GM18511 (cell line): ENCODE measurements around the gene SYNM.

Source experiments
- ATAC-seq: cut with Tn5 transposase; IDR thresholded peaks from one replicate; pipeline ENCODE4 v1.9.1; 2021; ENCODE audit warnings: mild to moderate bottlenecking, moderate library complexity; ENCODE audit not compliant: unreplicated experiment

SYNM gene

DNA sequence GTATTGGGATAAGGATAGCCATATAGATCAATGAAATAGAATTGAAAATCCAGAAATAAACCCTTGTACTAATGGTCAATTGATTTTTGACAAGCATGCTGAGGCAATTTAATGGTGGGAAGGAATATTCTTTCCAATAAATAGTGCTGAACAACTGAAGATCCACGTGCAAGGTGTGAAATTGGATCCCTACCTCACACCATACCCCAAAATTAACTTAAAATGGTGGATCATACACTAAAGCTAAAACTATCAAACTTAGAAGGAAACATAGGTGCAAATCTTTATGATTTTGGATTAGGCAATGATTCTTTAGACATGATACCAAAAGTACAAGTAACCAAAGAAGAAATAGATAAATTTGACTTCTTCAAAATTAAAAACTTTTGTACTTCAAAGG lies 22.1 kb upstream of the SYNM start:
- no peak for ATAC-seq

DNA sequence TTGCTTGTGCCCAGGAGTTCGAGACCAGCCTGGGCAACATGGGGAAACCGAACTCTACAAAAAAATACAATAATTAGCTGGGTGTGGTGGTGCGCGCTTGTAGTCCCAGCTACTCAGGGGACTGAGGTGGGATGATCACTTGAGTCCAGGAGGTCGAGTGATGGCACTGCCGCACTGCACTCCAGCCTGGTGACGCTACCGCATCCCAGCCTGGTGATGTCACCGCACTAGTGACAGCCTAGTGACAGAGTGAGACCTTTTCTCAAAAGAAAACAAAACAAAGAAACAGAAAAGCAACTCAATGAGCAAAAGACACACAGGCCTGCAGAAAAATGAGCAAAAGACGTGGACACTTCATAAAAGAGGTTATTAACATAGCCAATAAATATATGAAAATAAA lies 19.9 kb upstream of the SYNM start:
- ATAC-seq: no peak

DNA sequence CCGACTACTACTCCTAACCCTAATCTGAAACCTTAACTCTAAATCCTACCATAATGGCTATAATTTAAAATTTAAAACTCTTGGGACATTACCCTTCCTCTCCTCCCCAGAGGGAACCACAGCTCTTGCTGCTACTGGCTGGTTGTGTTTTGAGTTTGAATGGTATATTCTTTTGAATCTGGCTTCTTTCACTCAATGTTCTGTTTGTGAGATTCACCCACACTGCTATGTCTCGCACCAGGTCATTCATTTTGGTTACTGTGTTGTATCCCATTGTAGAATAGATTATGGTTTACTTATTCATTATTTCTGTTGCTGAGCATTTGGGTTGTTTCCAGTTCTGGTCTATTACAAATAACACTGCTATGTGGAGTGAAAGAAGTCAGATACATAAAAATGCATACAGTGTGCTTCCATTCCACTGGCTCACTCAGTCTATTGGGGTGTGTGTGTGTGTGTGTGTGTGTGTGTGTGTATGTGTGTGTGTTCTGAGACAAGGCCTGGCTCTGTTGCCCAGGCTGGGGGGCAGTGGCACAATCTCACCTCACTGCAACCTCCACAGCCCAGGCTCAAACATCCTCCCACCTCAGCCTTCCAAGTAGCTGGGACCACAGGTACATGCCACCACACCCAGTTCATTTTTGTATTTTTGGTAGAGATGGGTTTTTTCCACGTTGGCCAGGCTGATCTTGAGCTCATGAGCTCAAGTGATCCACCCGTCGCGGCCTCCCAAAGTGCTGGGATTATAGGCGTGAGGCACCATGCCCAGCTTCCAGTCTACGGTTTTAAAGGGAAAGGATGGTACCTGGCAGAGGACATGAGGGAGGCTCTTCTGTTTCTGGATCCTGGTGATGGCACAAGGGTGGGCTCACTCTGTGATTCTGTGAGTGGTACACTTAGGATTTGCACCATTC lies 19.2 kb upstream of the SYNM start:
- ATAC-seq: no peak

DNA sequence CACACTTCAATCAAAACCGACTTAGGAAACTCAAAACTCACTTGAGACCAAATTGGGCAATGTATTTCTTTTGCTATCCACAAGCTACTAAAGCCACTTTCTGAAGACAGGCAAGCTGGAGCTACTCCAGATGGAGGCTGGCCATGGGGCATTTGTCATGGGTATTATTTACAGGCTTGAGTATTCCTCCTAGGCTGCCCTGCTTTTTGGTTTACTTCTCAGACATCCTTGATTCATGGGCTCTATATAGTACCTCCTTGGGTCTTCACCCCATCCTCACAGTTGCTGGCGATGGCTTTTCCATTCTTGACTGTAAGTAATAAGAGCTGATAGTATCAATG lies 18.6 kb upstream of the SYNM start:
- ATAC-seq: no peak

DNA sequence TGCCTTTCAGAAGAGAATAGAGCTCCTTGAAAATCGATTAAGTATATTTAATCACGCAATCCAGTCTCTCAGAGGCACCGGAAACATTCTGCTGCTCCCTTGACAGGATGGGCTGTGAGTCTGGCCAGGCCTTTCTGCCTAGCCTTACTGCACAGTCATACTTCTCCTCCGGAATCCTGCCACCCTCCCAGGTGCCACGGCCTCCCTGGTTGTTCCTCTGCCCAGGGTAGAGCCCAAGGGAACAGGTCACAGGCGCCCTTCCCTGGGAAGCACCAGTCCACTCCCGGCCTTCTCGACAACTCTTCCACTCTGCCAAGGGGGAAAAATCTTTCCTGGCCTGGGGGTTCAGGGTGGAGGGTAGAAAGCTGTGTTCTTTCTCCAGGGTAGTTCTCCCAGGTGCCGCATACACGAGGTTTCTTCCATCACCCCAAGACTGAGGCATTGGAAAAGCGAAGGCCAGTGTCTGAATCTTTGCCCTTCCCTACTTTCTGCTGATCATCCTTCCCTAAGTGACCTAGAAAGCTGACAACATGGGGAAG lies 17.4 kb upstream of the SYNM start:
- no peak for ATAC-seq

DNA sequence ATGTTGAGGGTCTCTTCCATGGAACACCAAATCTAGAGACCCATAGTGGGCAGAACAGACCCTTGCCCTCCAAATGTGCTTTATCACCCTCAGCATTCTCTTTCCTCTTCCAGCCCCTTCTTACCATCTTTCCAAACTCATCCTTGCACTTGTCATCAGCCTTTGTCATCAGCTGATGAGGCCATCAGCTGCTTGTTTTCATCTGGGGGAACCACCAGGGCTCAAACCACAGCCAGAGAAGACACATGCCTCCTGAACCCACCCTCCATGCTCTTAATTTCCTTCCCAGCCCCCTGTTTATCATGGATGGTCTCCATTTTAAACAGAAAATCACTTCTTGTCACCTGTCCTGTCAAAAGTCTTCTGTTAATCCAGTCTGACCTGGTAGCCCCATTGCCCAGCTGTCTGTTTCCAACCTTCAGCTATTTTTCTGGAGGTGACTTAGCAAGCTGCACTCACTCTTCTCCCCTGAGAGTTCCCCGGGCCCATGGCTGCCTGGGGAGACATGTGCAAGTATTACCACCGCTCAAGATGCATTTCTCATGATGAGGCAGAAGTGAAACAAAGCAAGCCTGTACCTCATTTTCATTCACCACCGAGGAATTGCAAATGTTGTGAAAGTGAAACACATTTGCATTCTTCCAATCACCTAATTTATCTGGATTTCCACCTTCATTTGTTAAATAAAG lies 14.7 kb upstream of the SYNM start:
- peak; percentile 99 for ATAC-seq

DNA sequence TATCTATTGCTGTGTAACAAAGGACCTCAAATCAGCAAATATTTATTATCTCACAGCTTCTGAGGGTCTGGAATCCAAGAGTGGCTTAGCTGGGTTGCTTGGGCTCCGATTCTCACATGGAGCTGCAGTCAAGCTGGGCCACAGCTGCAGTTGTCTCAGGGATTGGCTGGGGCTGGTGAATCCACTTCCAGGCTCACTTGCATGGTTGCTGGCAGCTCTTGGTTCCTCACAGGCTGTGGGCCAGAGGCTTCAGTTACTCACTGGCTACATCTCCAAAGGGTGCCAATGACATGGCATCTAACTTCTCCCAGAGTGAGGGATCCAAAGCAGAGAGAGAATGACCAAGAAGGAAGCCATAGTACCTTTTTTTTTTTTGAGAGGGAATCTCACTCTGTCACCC lies 13.9 kb upstream of the SYNM start:
- ATAC-seq: no peak

DNA sequence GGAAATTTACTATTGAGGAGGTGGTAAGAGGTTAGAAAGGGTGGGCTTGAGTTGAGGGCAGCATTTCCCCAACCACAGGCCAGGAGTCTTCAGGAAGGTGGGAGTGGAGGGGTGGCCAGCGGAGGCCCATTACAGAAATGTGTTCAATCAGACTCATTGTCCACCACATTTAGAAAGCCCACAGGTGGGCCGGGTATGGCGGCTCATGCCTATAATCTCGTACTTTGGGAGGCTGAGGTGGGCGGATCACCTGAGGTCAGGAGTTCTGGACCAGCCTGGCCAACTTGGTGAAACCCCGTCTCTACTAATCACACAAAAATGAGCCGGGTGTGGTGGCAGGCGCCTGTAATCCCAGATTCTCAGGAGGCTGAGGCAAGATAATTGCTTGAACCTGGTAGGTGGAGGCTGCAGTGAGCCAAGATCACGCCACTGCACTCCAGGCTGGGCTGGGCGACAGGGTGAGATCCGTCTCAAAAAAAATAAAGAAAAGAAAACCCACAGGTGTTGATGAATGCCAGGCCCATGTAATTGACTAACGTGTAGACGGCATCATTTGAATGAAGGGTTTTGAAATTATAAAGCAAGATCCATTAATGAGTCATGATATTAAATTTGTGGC lies 12.2 kb upstream of the SYNM start:
- no peak for ATAC-seq

DNA sequence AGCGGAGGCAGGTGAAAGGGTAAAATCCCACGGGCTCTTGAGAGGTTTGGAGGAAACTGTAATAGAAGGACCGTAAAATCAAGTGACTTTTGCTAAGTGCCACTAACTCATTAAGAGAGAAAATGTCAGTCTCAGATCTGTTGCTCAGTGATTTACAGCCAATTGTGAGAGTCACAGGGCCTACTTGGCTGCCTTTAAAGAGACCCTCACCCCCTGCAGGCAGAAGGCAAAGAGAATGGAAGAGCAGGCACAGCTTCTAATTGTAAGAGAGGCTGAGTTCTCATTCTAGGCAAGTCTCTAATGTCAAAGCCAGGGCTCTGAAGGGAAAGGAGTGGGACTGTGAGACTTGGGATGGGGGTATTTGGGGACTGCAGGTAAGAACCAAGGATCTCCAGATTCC lies 9.3 kb upstream of the SYNM start:
- no peak for ATAC-seq

DNA sequence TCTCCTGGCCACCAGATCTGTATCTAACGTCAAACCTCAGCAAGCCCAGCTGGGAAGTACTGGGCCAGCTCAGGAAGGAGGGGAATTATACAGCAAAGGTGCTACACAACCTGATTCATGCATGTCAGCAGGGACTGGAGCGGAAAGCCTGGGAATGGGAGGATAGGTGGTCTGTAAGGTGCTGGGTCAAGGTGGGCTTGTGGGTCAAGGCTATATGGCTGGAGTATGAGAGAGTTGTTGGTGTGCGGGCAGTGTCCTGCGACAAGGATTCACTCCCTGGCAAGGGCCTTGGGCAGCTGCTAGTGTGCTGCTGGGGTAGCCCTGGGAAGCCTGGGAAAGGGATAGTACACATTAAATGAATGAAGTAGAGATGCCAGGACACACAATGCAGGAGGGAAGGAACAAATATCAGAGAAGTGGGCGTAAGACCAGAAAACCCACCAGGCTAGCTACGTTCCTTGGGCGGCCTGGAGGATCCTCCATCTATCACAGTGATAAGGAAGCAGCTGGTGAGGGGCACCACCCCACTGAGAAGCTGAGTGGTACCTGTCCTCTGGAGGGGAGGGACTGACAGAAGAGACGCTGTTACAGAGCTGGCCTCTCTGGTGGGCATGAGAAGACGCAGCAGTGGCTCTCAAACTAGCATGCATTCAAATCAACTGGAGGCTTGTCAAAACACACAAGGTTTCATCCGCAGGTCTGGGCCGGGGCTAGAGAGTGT lies 8.5 kb upstream of the SYNM start:
- ATAC-seq: no peak

DNA sequence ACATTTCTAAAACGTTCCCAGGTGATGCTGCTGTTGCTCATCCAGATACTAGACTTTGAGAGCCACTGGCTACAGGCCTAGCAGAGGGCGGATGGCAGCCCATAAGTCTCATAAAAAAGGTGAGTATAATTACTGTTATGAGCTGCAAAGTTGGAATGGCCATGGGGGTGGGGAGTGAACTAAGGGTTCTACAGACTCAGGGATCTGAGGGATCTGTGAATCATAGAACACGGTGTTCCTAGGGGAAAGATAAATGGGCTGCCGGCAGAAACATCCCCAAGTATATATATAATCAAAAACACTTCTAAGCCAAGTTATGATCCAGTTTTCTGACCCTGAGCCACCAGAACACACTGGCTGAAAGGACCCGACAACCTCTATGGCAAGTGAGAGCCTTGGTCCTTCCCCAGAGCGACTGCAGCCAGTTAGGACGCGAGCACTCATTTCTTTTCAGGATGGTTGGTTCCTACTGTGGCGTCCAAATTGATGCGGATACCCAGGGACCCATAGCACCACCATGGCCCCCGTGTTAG lies 7.9 kb upstream of the SYNM start:
- no peak for ATAC-seq

DNA sequence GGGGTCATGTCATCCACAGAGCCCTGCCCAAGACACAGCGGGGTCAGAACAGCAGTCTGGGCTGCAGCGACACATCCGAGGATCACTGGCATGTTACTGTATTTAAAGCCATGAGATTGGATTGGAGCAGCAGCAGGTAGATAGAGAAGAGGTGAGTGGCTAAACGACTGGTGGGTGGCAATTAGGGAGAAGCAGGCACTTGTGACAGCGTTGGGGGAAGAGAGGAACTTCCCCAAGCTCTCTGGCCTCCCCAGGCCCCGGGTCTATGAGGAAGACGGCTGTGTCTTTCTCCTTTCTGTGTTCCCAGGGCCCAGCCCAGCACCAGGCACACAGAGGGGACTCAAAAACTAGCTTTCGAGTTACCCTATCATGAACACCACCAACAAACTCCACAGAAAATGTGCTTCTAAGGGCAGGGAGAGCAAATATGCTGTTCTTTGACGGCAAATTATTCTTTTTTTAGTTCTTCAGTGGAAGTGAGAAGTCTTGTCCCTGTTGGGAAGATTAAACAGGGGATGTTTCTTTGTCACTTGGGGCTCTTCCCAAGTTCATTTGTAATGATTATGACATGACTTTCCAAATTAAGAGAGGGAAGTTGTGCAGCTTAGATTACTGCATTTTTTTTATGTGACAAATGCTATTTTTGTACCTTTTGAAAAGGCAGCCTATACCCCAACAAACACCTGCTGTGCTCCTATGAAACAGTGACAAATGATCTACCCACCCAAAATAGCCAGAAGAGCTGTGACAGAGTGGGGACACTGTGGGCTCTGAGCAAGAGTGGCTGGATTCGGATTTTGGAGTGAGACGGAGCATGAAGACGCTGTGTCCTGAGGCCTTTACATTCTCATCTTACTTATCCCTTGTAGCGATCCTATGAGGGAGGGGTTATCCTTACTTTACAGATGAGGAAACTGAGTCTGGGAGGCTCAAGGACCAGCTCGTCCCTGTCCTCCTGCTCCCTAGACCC lies 7.2 kb upstream of the SYNM start:
- no peak for ATAC-seq

DNA sequence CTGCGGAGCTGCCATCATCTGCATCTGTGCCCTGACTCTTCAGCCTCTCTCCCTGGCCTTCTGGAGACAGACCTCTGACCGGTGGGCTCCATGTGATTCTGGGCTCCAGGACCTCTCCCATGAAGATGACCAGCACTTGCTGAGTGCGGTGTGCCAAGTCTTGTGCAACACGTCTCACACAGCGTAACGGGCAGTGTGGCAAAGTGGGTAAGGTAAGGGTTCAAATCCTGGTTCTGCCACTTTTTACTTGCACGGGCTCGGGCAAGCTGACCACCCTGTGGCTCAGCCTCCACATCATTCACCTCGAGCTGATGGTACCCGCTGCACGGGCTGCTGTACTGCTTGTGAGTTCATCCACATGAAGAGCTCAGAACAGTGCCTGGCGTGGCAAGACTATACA lies 6.5 kb upstream of the SYNM start:
- no peak for ATAC-seq

DNA sequence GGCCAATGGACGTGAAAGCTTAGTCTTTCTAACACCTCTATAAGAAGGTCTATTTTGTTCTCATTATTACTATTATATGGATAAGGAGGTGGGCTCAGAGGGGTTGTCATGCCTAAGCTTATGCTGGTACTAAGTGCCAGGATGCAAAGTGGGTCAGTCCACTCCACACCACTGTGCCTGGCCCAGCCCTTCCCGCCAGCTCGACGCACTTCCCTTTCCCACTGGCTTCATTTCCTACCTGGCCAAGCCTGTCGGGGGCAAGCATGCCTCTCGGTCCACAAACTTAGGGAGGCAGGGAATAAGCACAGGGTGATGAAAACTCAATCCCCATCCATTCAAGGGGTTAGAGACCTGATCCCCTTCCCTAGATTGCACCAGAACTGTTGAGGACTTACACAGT lies 5.9 kb upstream of the SYNM start:
- ATAC-seq: no peak

DNA sequence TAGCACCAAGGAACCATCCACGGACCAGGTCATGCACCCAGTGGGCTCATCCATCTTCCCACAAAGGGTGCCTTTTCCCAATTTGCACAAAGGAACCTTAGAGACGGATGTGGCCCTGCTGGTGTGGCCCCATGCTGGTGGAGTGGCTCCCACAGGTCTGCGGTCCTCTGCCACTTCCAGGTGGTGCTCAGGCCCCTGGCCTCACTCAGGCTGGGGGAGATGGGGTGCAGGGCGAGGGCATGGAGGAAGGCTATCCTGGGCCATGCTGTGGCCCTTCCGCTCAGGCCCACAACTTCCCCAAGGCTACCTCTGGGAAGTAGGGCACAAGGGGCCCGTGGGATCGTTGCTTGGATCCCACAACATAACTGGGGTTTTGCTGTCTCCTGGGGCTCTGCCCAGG lies 5.2 kb upstream of the SYNM start:
- no peak for ATAC-seq

DNA sequence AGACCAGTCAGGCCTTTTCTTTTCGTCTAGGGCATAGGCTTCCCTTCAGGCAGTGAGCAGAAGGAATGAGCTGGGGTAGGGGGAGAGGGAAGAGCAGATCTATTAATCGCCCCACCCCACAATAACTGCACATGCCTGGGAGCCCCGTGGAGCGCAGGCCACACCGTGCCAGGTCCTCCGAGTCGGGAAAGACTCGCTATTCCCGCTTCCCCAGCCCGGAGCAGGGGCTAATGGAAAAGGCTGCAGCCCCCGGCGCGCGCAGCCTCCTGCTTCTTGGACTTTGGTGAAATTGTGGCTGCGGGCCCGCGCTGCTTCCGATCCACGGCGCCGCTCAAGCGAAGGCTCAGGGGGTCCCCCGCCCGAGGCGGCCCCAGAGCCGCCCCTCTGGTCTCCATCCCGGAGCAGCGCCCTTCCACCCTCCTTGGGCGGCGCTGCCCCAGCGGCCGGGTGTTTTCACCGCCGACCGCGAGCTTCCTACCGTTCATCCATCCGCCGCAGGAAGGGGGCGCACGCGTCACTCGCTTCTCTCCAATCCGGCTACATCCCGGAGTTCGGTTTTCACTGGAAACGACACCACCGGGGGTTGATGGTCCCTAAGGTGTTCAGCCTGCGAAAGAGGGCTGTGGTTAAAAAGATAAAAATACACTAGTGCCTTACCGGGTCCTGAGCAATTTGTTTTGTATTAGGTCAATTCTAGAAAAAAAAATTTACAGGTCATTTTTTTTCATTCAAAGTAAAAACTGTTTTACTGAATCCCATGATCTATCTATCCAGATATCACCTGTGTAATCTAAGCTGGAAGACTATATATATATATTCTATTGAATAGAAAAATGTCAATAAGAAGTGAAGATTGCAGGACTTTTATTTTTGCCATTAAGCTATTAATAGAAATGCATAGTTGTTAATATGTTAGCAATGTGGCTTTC lies 4.4 kb upstream of the SYNM start:
- ATAC-seq: peak; percentile 36

DNA sequence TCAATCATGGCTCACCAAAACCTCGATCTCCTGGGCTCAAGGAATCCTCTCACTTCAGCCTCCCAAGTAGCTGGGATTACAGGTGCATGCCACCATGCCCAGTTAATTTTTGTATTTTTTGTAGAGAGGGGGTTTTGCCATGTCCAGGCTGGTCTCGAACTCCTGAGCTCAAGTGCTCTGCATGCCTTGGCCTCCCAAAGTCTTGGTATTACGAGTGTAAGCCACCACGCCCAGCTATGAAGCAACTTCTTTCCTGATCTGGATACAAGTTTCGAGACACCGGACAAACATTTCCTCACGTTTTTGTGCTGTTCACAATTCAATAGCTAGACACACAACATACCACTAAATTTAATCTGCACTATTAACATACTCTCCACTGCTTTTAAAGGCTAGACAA lies 3.4 kb upstream of the SYNM start:
- no peak for ATAC-seq

DNA sequence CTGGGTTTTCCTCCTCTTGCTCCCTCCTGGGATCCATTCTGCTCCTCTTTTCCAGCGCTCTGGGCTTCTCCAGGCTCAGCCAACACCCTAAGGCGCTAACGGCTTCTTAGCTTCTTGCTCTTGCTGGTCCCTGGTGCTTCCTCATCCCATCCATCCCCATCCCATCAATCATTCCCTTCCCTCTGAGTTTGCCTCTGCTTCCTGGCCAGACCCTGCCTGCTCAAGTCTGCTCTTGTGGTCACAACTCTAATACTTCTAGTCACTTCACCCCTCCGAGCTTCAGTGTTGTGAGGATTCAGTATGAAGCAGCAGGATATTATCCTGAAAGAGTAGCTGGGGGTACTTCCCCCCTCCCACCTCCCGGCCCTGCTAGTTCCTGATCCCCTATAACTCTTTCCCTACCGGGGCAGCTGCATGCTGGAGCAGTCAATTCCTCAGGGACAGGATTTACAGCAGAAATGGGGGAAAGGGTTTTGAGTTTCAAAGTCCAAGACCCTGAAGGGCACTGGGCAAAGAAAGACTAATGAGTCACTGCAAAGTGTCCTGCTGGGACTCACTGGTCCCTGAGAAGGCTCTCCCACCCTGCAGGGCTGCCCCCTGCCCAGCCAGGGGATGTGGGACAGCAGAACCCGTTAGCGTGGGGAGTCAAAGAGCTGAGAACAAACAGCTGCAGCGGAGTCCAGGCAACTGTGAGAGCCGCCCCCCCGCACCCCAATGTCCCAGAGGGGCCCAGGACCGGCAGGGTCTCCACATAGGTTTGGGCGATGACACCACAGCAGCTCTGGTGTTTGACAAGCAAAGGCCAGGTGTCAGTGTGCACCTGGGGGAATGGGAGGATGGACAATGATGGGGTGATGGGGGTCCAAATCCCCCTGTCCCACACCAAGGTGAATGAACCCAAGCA lies 2.3 kb upstream of the SYNM start:
- ATAC-seq: no peak
